Measurements from ENCODE around the gene JAZF1. TPM values are rescaled to one million over a fixed set of nuclear protein-coding genes. Genes with fewer than 3 reads are reported as not detected.

The JAZF1 gene
- total and polyA plus RNA-seq, 12 donors = 6.9 to 42.3 (median 30.0) TPM

DNA sequence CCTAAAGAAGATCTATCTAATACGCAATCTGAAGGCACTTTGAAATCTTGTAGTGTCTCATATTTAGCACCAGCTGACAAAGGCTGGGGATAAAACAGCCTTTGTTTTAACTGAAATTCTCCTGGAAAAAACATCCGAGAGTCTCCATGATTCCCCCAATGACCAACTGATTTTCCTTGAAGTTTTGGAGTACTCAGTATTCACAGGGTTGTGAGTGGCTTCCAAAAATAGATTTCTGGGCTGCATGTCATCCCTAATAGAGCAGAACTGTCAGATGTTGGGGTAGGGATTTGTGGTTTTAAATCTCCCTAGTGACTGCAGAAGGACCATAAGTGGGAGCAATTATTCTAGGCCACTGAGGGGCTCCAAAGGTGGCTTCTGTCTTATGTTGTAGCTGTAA lies 234.2 kb downstream of the JAZF1 start:
- ATAC-seq (peak in 4 of 8 donors; percentile 17 to 49 (median 28)), DNase-seq (peak in 1 of 2 donors; percentile 15)
- Histone ChIP-seq H3K27ac (peak overlapping the region in 1 of 10 donors; percentile 37), H3K9me3 (no peaks in the 10 kb centered on the region), H3K4me3 (no peak overlapping the region), H3K27me3 (no peaks in the 10 kb centered on the region), H3K4me1 (peaks cover 0 to 78% (median 35%) of the 10 kb centered on the region in 9 donors), H3K36me3 (no peaks in the 10 kb centered on the region)
- TF ChIP-seq, protein P1, sequence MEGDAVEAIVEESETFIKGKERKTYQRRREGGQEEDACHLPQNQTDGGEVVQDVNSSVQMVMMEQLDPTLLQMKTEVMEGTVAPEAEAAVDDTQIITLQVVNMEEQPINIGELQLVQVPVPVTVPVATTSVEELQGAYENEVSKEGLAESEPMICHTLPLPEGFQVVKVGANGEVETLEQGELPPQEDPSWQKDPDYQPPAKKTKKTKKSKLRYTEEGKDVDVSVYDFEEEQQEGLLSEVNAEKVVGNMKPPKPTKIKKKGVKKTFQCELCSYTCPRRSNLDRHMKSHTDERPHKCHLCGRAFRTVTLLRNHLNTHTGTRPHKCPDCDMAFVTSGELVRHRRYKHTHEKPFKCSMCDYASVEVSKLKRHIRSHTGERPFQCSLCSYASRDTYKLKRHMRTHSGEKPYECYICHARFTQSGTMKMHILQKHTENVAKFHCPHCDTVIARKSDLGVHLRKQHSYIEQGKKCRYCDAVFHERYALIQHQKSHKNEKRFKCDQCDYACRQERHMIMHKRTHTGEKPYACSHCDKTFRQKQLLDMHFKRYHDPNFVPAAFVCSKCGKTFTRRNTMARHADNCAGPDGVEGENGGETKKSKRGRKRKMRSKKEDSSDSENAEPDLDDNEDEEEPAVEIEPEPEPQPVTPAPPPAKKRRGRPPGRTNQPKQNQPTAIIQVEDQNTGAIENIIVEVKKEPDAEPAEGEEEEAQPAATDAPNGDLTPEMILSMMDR (IDR thresholded peaks at IDR 0.05) = no peak
- intact Hi-C loops (cut with DNase I) = loop anchor here in 2 of 10 donors (5.0 to 10.0 kb wide), 2 partner anchors 58 to 71 kb away; no protein-coding TSS in a partner anchor
- WGBS, 2 donors = 67 to 71% methylated on average over 2 of the region's 2 CpGs

DNA sequence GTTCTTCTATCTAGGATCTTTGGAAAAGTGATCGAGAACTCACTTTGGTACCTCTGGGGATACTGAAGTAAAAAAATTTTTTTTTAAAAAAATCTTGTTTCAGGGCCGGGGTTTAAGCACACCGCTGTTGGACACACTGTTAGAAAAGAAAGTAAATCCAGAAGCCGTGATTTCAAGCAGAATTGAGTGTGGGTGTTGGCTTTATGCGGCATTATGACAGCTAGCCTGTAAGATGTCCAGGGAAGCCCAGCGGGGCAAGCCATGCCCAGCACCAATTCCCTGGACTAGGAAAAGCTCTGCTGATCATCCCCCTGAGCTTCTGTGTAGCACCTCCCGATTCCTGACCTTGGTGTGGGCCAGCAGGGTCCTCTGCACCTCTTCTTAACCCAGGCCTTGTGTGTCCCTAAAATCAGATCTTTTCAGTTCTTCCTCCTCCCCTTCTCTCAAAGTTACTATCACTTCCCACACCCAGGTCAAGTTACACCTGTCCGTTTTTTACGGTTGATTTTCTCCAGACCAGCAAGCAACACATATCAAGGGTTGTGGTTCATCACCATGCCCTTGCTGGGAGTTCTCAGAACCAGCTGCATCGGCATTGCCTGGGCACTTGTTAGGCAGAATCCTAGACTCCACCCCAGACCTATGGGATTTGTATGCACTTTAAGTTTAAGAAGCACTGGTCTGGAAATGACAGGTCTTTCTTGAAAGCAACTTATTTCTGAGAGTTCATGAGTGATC lies 235.4 kb downstream of the JAZF1 start:
- peak overlapping the region in 3 of 10 donors; percentile 7 to 18 (median 16) for H3K4me3 ChIP-seq
- H3K36me3 ChIP-seq = no peaks in the 10 kb centered on the region
- intact Hi-C loops (cut with DNase I) = loop anchor here in 2 of 10 donors (5.0 to 10.0 kb wide), 2 partner anchors 60 to 72 kb away; no protein-coding TSS in a partner anchor
- ATAC-seq (peak in 1 of 8 donors; percentile 4), DNase-seq (no peak)
- peak overlapping the region in 2 of 10 donors; percentile 7 to 43 for H3K27ac ChIP-seq
- 87 to 90% methylated on average over 10 of the region's 10 CpGs for WGBS, 2 donors
- TF ChIP-seq, protein P1 (IDR thresholded peaks at IDR 0.05) = no peak
- no peaks in the 10 kb centered on the region for H3K27me3 ChIP-seq
- peaks cover 0 to 4% (median 0%) of the 10 kb centered on the region in 11 donors for H3K9me3 ChIP-seq
- peaks cover 0 to 76% (median 35%) of the 10 kb centered on the region in 9 donors for H3K4me1 ChIP-seq

DNA sequence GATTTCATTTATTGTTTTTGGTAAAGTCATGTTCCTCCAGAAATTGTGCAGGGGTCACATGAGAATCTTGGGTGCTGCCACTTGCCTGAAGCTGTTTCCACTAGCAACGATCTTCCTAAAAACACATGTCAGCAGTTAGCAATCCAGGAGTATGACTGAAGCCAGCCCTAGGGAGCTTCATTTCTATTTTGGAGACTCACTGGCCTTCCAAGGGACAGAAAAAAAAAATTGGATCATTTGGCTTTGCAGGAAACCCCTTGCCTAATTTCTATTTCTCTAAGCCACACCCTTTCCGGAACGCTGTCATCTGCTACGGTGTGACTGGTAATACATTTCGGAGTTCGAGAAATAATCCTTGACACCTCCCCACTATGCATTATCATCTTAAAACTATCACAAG lies 236.0 kb downstream of the JAZF1 start:
- TF ChIP-seq, protein P1 (IDR thresholded peaks at IDR 0.05) = no peak
- 39 to 43% methylated on average over 6 of the region's 6 CpGs for WGBS, 2 donors
- DNase-seq = peak in 1 of 2 donors; percentile 48
- Histone ChIP-seq H3K27me3 (no peaks in the 10 kb centered on the region), H3K9me3 (peaks cover 0 to 4% (median 0%) of the 10 kb centered on the region in 11 donors), H3K4me1 (peaks cover 0 to 78% (median 33%) of the 10 kb centered on the region in 9 donors), H3K36me3 (no peaks in the 10 kb centered on the region), H3K4me3 (peak overlapping the region in 3 of 10 donors; percentile 7 to 18 (median 16)), H3K27ac (peak overlapping the region in 2 of 10 donors; percentile 26 to 43)
- intact Hi-C loops (cut with DNase I) = loop anchor here in 2 of 10 donors (5.0 to 10.0 kb wide), 2 partner anchors 60 to 73 kb away; no protein-coding TSS in a partner anchor
- peak; percentile 45 to 88 (median 80) for ATAC-seq

- no peaks in the 10 kb centered on the region for H3K36me3 ChIP-seq
- WGBS, 2 donors = 72 to 76% methylated on average over 14 of the region's 14 CpGs
- peaks cover 0 to 4% (median 0%) of the 10 kb centered on the region in 11 donors for H3K9me3 ChIP-seq
- peaks cover 0 to 70% (median 25%) of the 10 kb centered on the region in 9 donors for H3K4me1 ChIP-seq
- intact Hi-C loops (cut with DNase I) = loop anchor here in 1 of 10 donors (10.0 kb wide), 1 partner anchor 62 kb away; no protein-coding TSS in a partner anchor
- ATAC-seq = peak in 1 of 8 donors; percentile 4
- TF ChIP-seq, protein P1 (IDR thresholded peaks at IDR 0.05) = no peak
- no peaks in the 10 kb centered on the region for H3K27me3 ChIP-seq
- DNase-seq = no peak
- H3K27ac ChIP-seq = no peak overlapping the region
- no peak overlapping the region for H3K4me3 ChIP-seq
Observed at GRCh38 chr7:27943241-27943640, 237.4 kb downstream of the JAZF1 start.
